HFFc6 (cell line): ENCODE results near the gene TAX1BP3. TPM values are rescaled to one million over a fixed set of nuclear protein-coding genes. Genes with fewer than 3 reads are reported as not detected.
"Not testable (repeated sequence)": the region's sequence is repeated elsewhere in the genome, so short reads cannot be mapped to it uniquely, and the experiment has no call there.

Experiments
- DNase-seq: peaks from one replicate; pipeline ENCODE4 v3.0.0-alpha.2; 2018
- H3K27ac Mint-ChIP-seq: 2 replicates; pipeline ENCODE4 v1.8.0; 2020; ENCODE audit warnings: mild to moderate bottlenecking, mixed read lengths
- H3K27me3 Mint-ChIP-seq: 2 replicates; pipeline ENCODE4 v1.8.0; 2021; ENCODE audit warnings: mild to moderate bottlenecking, moderate library complexity, mixed read lengths; ENCODE audit not compliant: insufficient read depth
- H3K36me3 Mint-ChIP-seq: 2 replicates; pipeline ENCODE4 v1.8.0; 2021; ENCODE audit warnings: low read depth, mixed read lengths
- H3K4me1 Mint-ChIP-seq: 2 replicates; pipeline ENCODE4 v1.8.0; 2020; ENCODE audit warnings: low read depth, mixed read lengths
- H3K4me3 Mint-ChIP-seq: 2 replicates; pipeline ENCODE4 v1.8.0; 2020; ENCODE audit warnings: mild to moderate bottlenecking, moderate library complexity, mixed read lengths
- H3K9me3 Mint-ChIP-seq: 2 replicates; pipeline ENCODE4 v1.8.0; 2020; ENCODE audit warnings: mild to moderate bottlenecking, mixed read lengths
- CTCF ChIP-seq: fragments of 200-600 bp; sonication (generic); IDR thresholded peaks from 2 replicates; pipeline ENCODE4 v1.5.0; 2021; ENCODE audit warnings: antibody characterized with exemption, mild to moderate bottlenecking
- total RNA-seq, 6 experiments: library from RNA; stranded (reverse); fragmentation: NEBNext Ultra II Directional; extraction: Animal tissue kit (Norgen Biotek cat#: 25700); gene quantifications; 2 replicates in 1 of 6; 3 replicates in 5 of 6; pipeline ENCODE4 v1.2.3, GENCODE V29; 2021

The TAX1BP3 gene
- total RNA-seq, 6 experiments from 2014 or later = 289 to 336 (median 313) TPM

GRCh38 chr17:3704931-3705717 lies 36.7 kb upstream of the TAX1BP3 start:
- TF ChIP-seq CTCF = no peak
- Mint-ChIP-seq H3K4me1 (no peaks in the 10 kb centered on the region), H3K4me3 (no peak overlapping the region), H3K27me3 (no peaks in the 10 kb centered on the region), H3K27ac (no peak overlapping the region), H3K36me3 (peaks cover 12% of the 10 kb centered on the region), H3K9me3 (peaks cover 12% of the 10 kb centered on the region)
- DNase-seq = no peak

- peaks cover 16% of the 10 kb centered on the region for H3K36me3 Mint-ChIP-seq
- H3K9me3 Mint-ChIP-seq = peaks cover 24% of the 10 kb centered on the region
- not testable (repeated sequence) for DNase-seq, H3K4me1 Mint-ChIP-seq, H3K4me3 Mint-ChIP-seq, H3K27ac Mint-ChIP-seq, H3K27me3 Mint-ChIP-seq
Measured at GRCh38 chr17:3702041-3702539, 33.7 kb upstream of the TAX1BP3 start.

- H3K4me1 Mint-ChIP-seq = no peaks in the 10 kb centered on the region
- DNase-seq = no peak
- H3K27ac Mint-ChIP-seq = no peak overlapping the region
- H3K27me3 Mint-ChIP-seq = peaks cover 5% of the 10 kb centered on the region
- peaks cover 24% of the 10 kb centered on the region for H3K9me3 Mint-ChIP-seq
- no peak for TF ChIP-seq CTCF
- peaks cover 16% of the 10 kb centered on the region for H3K36me3 Mint-ChIP-seq
- H3K4me3 Mint-ChIP-seq = no peak overlapping the region
Measured at GRCh38 chr17:3699951-3700350, 31.6 kb upstream of the TAX1BP3 start.

GRCh38 chr17:3698139-3698538 lies 29.8 kb upstream of the TAX1BP3 start:
- DNase-seq = no peak
- no peak overlapping the region for H3K27ac Mint-ChIP-seq
- H3K4me1 Mint-ChIP-seq = peaks cover 6% of the 10 kb centered on the region; the same call in 1 of the 2 replicates
- peaks cover 24% of the 10 kb centered on the region for H3K9me3 Mint-ChIP-seq
- H3K4me3 Mint-ChIP-seq = no peak overlapping the region
- no peak for TF ChIP-seq CTCF
- H3K36me3 Mint-ChIP-seq = peaks cover 16% of the 10 kb centered on the region
- peaks cover 5% of the 10 kb centered on the region for H3K27me3 Mint-ChIP-seq

GRCh38 chr17:3697103-3697476 lies 28.7 kb upstream of the TAX1BP3 start:
- H3K27ac Mint-ChIP-seq = no peak overlapping the region
- H3K36me3 Mint-ChIP-seq = peaks cover 7% of the 10 kb centered on the region
- no peak overlapping the region for H3K4me3 Mint-ChIP-seq
- no peak for DNase-seq
- peaks cover 6% of the 10 kb centered on the region; the same call in 1 of the 2 replicates for H3K4me1 Mint-ChIP-seq
- peaks cover 15% of the 10 kb centered on the region for H3K9me3 Mint-ChIP-seq
- peaks cover 5% of the 10 kb centered on the region for H3K27me3 Mint-ChIP-seq
- no peak for TF ChIP-seq CTCF

- peaks cover 12% of the 10 kb centered on the region for H3K9me3 Mint-ChIP-seq
- TF ChIP-seq CTCF = no peak
- peaks cover 5% of the 10 kb centered on the region for H3K27me3 Mint-ChIP-seq
- peaks cover 5% of the 10 kb centered on the region; the same call in 1 of the 2 replicates for H3K36me3 Mint-ChIP-seq
- H3K4me3 Mint-ChIP-seq = peak within 1 kb of the TSS; percentile 86
- no peak within 1 kb of the TSS; the same call in 1 of the 2 replicates for H3K27ac Mint-ChIP-seq
- peaks cover 6% of the 10 kb centered on the region; the same call in 1 of the 2 replicates for H3K4me1 Mint-ChIP-seq
- DNase-seq = no peak
Measured at GRCh38 chr17:3695723-3696411, 27.5 kb upstream of the TAX1BP3 start, which contains the start of gene P2RX5. Gene P2RX5 (minus strand): TSS chr17:3696155. CDS start chr17:3696005, 150 bp downstream.
